NCI-H510A (cell line): ENCODE data around the gene SFMBT1.

ENCODE experiments used
- DNase-seq: peaks from one replicate; lab custom pipeline; 2025; lab: John Stamatoyannopoulos, UW

The SFMBT1 gene

GRCh38 chr3:52886049-52886730 is 159.7 kb downstream of the SFMBT1 start:
- no peak for DNase-seq

- no peak for DNase-seq
Measured at GRCh38 chr3:52882377-52882776, 163.5 kb downstream of the SFMBT1 start.

- DNase-seq: no peak
Measured at GRCh38 chr3:52881871-52882270, 164.0 kb downstream of the SFMBT1 start.

- DNase-seq: no peak
Measured at GRCh38 chr3:52880474-52880873, 165.4 kb downstream of the SFMBT1 start.

GRCh38 chr3:52880047-52880446 is 165.8 kb downstream of the SFMBT1 start:
- no peak for DNase-seq

- no peak for DNase-seq
Measured at GRCh38 chr3:52879581-52879980, 166.3 kb downstream of the SFMBT1 start.

GRCh38 chr3:52879090-52879489 is 166.8 kb downstream of the SFMBT1 start:
- DNase-seq: no peak

- no peak for DNase-seq
Measured at GRCh38 chr3:52877085-52877484, 168.8 kb downstream of the SFMBT1 start.

- no peak for DNase-seq
Measured at GRCh38 chr3:52874864-52875587, 170.8 kb downstream of the SFMBT1 start.

- no peak for DNase-seq
Measured at GRCh38 chr3:52874160-52874701, 171.6 kb downstream of the SFMBT1 start.

GRCh38 chr3:52873433-52874159 is 172.3 kb downstream of the SFMBT1 start:
- no peak for DNase-seq

- no peak for DNase-seq
Measured at GRCh38 chr3:52872245-52872644, 173.6 kb downstream of the SFMBT1 start.

GRCh38 chr3:52871761-52872160 is 174.1 kb downstream of the SFMBT1 start:
- no peak for DNase-seq

- DNase-seq: no peak
Measured at GRCh38 chr3:52870471-52870870, 175.4 kb downstream of the SFMBT1 start.

- no peak for DNase-seq
Measured at GRCh38 chr3:52866427-52866826, 179.4 kb downstream of the SFMBT1 start.

- DNase-seq: no peak
Measured at GRCh38 chr3:52865994-52866393, 179.9 kb downstream of the SFMBT1 start.

- no peak for DNase-seq
Measured at GRCh38 chr3:52860424-52860768, 185.5 kb downstream of the SFMBT1 start.

- no peak for DNase-seq
Measured at GRCh38 chr3:52859686-52860423, 186.0 kb downstream of the SFMBT1 start.

GRCh38 chr3:52857864-52858263 is 188.0 kb downstream of the SFMBT1 start:
- no peak for DNase-seq

GRCh38 chr3:52857133-52857532 is 188.7 kb downstream of the SFMBT1 start:
- DNase-seq: no peak

GRCh38 chr3:52856666-52857065 is 189.2 kb downstream of the SFMBT1 start:
- DNase-seq: no peak

GRCh38 chr3:52854013-52854412 is 191.9 kb downstream of the SFMBT1 start:
- no peak for DNase-seq
